Stimulated activated CD4-positive, alpha-beta T cell treated with anti-CD3 and anti-CD28 coated beads, Interleukin-15, amount 100 ng/mL, for 1 hour (primary cell): ENCODE data around the gene MIEN1.
"Not testable (repeated sequence)": the region's sequence is repeated elsewhere in the genome, so short reads cannot be mapped to it uniquely, and the experiment has no call there.

Experiments used
- DNase-seq, 2 donors: peaks; one replicate each; pipeline ENCODE4 v3.0.0-alpha.2; 2020; ENCODE audit warnings: low read depth in 1 of 2, low spot score in 1 of 2

MIEN1 gene

GRCh38 chr17:39716879-39717536 lies 13.3 kb downstream of the MIEN1 start:
- DNase-seq, result no peak

GRCh38 chr17:39716073-39716818 lies 14.1 kb downstream of the MIEN1 start:
- no peak for DNase-seq

GRCh38 chr17:39715375-39716072 lies 14.8 kb downstream of the MIEN1 start:
- no peak for DNase-seq

GRCh38 chr17:39714234-39714633 lies 16.1 kb downstream of the MIEN1 start:
- no peak for DNase-seq

GRCh38 chr17:39711851-39712250 lies 18.5 kb downstream of the MIEN1 start:
- DNase-seq, result no peak

GRCh38 chr17:39711071-39711470 lies 19.3 kb downstream of the MIEN1 start:
- not testable (repeated sequence) for DNase-seq

GRCh38 chr17:39709998-39710964 lies 20.1 kb downstream of the MIEN1 start:
- DNase-seq, result no peak

- DNase-seq, result no peak
Observed at GRCh38 chr17:39709319-39709997, 20.9 kb downstream of the MIEN1 start.

GRCh38 chr17:39706921-39707337 lies 23.4 kb downstream of the MIEN1 start:
- DNase-seq, result no peak

GRCh38 chr17:39706383-39706782 lies 23.9 kb downstream of the MIEN1 start:
- no peak for DNase-seq

- no peak for DNase-seq
Observed at GRCh38 chr17:39705786-39706348, 24.5 kb downstream of the MIEN1 start.

- no peak for DNase-seq
Observed at GRCh38 chr17:39704821-39705551, 25.3 kb downstream of the MIEN1 start.

GRCh38 chr17:39703913-39704312 lies 26.4 kb downstream of the MIEN1 start:
- no peak for DNase-seq

GRCh38 chr17:39702901-39703893 lies 27.1 kb downstream of the MIEN1 start:
- DNase-seq, result no peak

GRCh38 chr17:39701784-39702422 lies 28.4 kb downstream of the MIEN1 start:
- DNase-seq, result no peak

- no peak for DNase-seq
Observed at GRCh38 chr17:39701012-39701783, 29.1 kb downstream of the MIEN1 start.
